Fibroblast of skin of left quadriceps (primary cell): ENCODE data around the gene TNFRSF6B.
"Not testable (repeated sequence)": the region's sequence is repeated elsewhere in the genome, so short reads cannot be mapped to it uniquely, and the experiment has no call there.

Source experiments
- DNase-seq, 2 experiments: peaks; one replicate each; pipeline ENCODE4 v3.0.0-alpha.2; 2013; ENCODE audit warnings: low read depth in 2 of 2

Gene TNFRSF6B

GRCh38 chr20:63707558-63708300 lies 11.3 kb downstream of the TNFRSF6B start, which contains the start of the genes ARFRP1 and ZGPAT:
ARFRP1 (minus strand) TSS chr20:63707976; CDS start chr20:63707091, 885 bp downstream.
ZGPAT (plus strand) TSS chr20:63708039; CDS start chr20:63708581, 542 bp downstream.
- peak; percentile 40 to 43 for DNase-seq

GRCh38 chr20:63708301-63709148 lies 12.1 kb downstream of the TNFRSF6B start:
- DNase-seq = no peak

- DNase-seq = no peak
These were observed 12.7 kb downstream of the TNFRSF6B start for GRCh38 chr20:63709149-63709527.

GRCh38 chr20:63711085-63711645 lies 14.7 kb downstream of the TNFRSF6B start:
- DNase-seq = no peak

- no peak for DNase-seq
These were observed 15.7 kb downstream of the TNFRSF6B start for GRCh38 chr20:63712191-63712590.

GRCh38 chr20:63714858-63715257 lies 18.4 kb downstream of the TNFRSF6B start:
- DNase-seq = no peak

- DNase-seq = no peak
These were observed 22.5 kb downstream of the TNFRSF6B start for GRCh38 chr20:63718996-63719395.

GRCh38 chr20:63722967-63723622 lies 26.6 kb downstream of the TNFRSF6B start:
- DNase-seq = not testable (repeated sequence)

- not testable (repeated sequence) for DNase-seq
These were observed 33.8 kb downstream of the TNFRSF6B start for GRCh38 chr20:63730189-63730733.

- DNase-seq = no peak
These were observed 35.0 kb downstream of the TNFRSF6B start for GRCh38 chr20:63731410-63731809.

- no peak for DNase-seq
These were observed 36.0 kb downstream of the TNFRSF6B start for GRCh38 chr20:63732118-63733095.

GRCh38 chr20:63733117-63733516 lies 36.7 kb downstream of the TNFRSF6B start:
- DNase-seq = no peak

- DNase-seq = no peak
These were observed 37.2 kb downstream of the TNFRSF6B start for GRCh38 chr20:63733579-63734081.

- DNase-seq = no peak
These were observed 37.9 kb downstream of the TNFRSF6B start for GRCh38 chr20:63734111-63734945.

- no peak for DNase-seq
These were observed 38.8 kb downstream of the TNFRSF6B start for GRCh38 chr20:63734946-63735858.

- no peak for DNase-seq
These were observed 39.6 kb downstream of the TNFRSF6B start, which contains the start of gene LIME1 for GRCh38 chr20:63735859-63736718. LIME1 (plus strand) TSS chr20:63736664; CDS start chr20:63737550, 886 bp downstream.
